Suprapubic skin (tissue), 3 donors: ENCODE data around the gene WWTR1.

Experiments
- CTCF ChIP-seq, 2 donors: fragments of 200-600 bp in 1 of 2; fragments of 450-650 bp in 1 of 2; sonication (generic) in 1 of 2; IDR thresholded peaks; one replicate each; pipeline ENCODE4 v1.5.1; 2016 to 2019; ENCODE audit warnings: antibody characterized with exemption in 2 of 2, mild to moderate bottlenecking in 1 of 2, moderate library complexity in 1 of 2
- EP300 ChIP-seq: sonication (generic); formaldehyde crosslinking; IDR thresholded peaks from one replicate; pipeline ENCODE4 v1.6.1; 2017; ENCODE audit warnings: antibody characterized with exemption

GRCh38 chr3:149515249-149515648 lies 142.6 kb downstream of the WWTR1 start:
- no peak for TF ChIP-seq EP300
- no peak for TF ChIP-seq CTCF (IDR thresholded peaks at IDR 0.05)
